A673 (cell line): ENCODE results near the gene POU2AF3. TPM values are rescaled to one million over a fixed set of nuclear protein-coding genes. Genes with fewer than 3 reads are reported as not detected.

Experiments used
- BruUV-seq: library from RNA; stranded (reverse); fragments of 400-500 nt; replicated peaks from 2 replicates; lab custom pipeline; 2021; lab: Mats Ljungman, UMichigan
- CTCF ChIA-PET: fragments of 300-600 bp; sonication (Branson Sonifier 250); formaldehyde crosslinking; loops from one replicate; lab custom pipeline; 2022; ENCODE audit warnings: antibody characterized with exemption; lab: Charles Lee
- POLR2A ChIA-PET: fragments of 300-600 bp; sonication (Branson Sonifier 250); formaldehyde crosslinking; loops from one replicate; lab custom pipeline; 2022; ENCODE audit warnings: antibody characterized with exemption; ENCODE audit not compliant: low non-redundant PET; lab: Charles Lee
- DNase-seq: peaks from one replicate; pipeline ENCODE4 v3.0.0-alpha.2; 2015; ENCODE audit warnings: low spot score
- H3K27ac ChIP-seq: fragments of 200-600 bp; sonication (generic); 2 replicates; pipeline ENCODE4 v1.5.1; 2016; ENCODE audit warnings: mixed run types, low read depth, mild to moderate bottlenecking, mixed read lengths, antibody characterized with exemption, low read length; ENCODE audit not compliant: poor library complexity, severe bottlenecking
- H3K27me3 ChIP-seq: fragments of 200-600 bp; sonication (generic); replicated peaks from 2 replicates; pipeline ENCODE4 v1.6.1; 2017; ENCODE audit warnings: mixed run types, low read depth, mild to moderate bottlenecking, mixed read lengths, antibody characterized with exemption, low read length; ENCODE audit not compliant: insufficient read depth, poor library complexity
- H3K36me3 ChIP-seq: fragments of 200-600 bp; sonication (generic); 2 replicates; pipeline ENCODE4 v1.6.1; 2016; ENCODE audit warnings: mixed run types, mild to moderate bottlenecking, mixed read lengths, antibody characterized with exemption, low read length; ENCODE audit not compliant: insufficient read depth, poor library complexity, severe bottlenecking
- H3K4me1 ChIP-seq: fragments of 200-600 bp; sonication (generic); 2 replicates; pipeline ENCODE4 v1.6.1; 2017; ENCODE audit warnings: mixed run types, mild to moderate bottlenecking, mixed read lengths, antibody characterized with exemption, low read length; ENCODE audit not compliant: insufficient read depth, poor library complexity, severe bottlenecking
- H3K4me3 ChIP-seq: fragments of 200-600 bp; sonication (generic); 2 replicates; pipeline ENCODE4 v1.5.1; 2016; ENCODE audit warnings: low read depth, mixed run types, mild to moderate bottlenecking, mixed read lengths, low read length; ENCODE audit not compliant: poor library complexity, severe bottlenecking
- H3K9me3 ChIP-seq: fragments of 200-600 bp; sonication (generic); 2 replicates; pipeline ENCODE4 v1.6.1; 2016; ENCODE audit warnings: mixed run types, low read depth, mild to moderate bottlenecking, mixed read lengths, antibody characterized with exemption, low read length; ENCODE audit not compliant: poor library complexity, severe bottlenecking
- EZH2 ChIP-seq: fragments of 200-600 bp; sonication (generic); IDR thresholded peaks from 2 replicates; pipeline ENCODE4 v1.6.1; 2017; ENCODE audit warnings: borderline replicate concordance, low read depth, mild to moderate bottlenecking, mixed read lengths, antibody characterized with exemption, low read length; ENCODE audit not compliant: poor library complexity, severe bottlenecking
- intact Hi-C: fragments of 100-400 bp; cut with micrococcal nuclease; formaldehyde crosslinking; loops from one replicate; pipeline ENCODE4 v1.10.0; 2022; ENCODE audit not compliant: unreplicated experiment
- total RNA-seq: library from RNA; stranded (reverse); gene quantifications from 2 replicates; pipeline ENCODE4 v1.2.3, GENCODE V29; 2021
- TF ChIP-seq, protein P1 (sequence below): fragments of 300-800, 200-600 bp; sonication (generic); conservative IDR thresholded peaks from 2 replicates; pipeline ENCODE4 v1.5.1; 2017; ENCODE audit warnings: low read depth, mild to moderate bottlenecking, antibody characterized with exemption, low read length, moderate library complexity, mixed read lengths

POU2AF3 gene
- total RNA-seq, 1 experiment from 2014 or later: 0.77 TPM

GRCh38 chr11:111348147-111348546 lies 49.8 kb downstream of the POU2AF3 start:
- intact Hi-C loops: no loop called here
- Histone ChIP-seq H3K9me3 (no peaks in the 10 kb centered on the region), H3K36me3 (no peaks in the 10 kb centered on the region), H3K27me3 (no peaks in the 10 kb centered on the region), H3K4me3 (no peak overlapping the region), H3K27ac (no peak overlapping the region), H3K4me1 (peaks cover 6% of the 10 kb centered on the region)
- no TSS peak for BruUV-seq
- DNase-seq: no peak
- TF ChIP-seq, protein P1, sequence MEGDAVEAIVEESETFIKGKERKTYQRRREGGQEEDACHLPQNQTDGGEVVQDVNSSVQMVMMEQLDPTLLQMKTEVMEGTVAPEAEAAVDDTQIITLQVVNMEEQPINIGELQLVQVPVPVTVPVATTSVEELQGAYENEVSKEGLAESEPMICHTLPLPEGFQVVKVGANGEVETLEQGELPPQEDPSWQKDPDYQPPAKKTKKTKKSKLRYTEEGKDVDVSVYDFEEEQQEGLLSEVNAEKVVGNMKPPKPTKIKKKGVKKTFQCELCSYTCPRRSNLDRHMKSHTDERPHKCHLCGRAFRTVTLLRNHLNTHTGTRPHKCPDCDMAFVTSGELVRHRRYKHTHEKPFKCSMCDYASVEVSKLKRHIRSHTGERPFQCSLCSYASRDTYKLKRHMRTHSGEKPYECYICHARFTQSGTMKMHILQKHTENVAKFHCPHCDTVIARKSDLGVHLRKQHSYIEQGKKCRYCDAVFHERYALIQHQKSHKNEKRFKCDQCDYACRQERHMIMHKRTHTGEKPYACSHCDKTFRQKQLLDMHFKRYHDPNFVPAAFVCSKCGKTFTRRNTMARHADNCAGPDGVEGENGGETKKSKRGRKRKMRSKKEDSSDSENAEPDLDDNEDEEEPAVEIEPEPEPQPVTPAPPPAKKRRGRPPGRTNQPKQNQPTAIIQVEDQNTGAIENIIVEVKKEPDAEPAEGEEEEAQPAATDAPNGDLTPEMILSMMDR: no peak
- no peak for TF ChIP-seq EZH2
- POLR2A ChIA-PET: no interaction called here
- CTCF ChIA-PET: no interaction called here

- CTCF ChIA-PET: no interaction called here
- no peaks in the 10 kb centered on the region for H3K27me3 ChIP-seq
These were observed 50.9 kb downstream of the POU2AF3 start for GRCh38 chr11:111349191-111349695.

GRCh38 chr11:111350811-111351210 lies 52.5 kb downstream of the POU2AF3 start:
- CTCF ChIA-PET: no interaction called here

More at GRCh38 chr11:111349191-111349695, 50.9 kb downstream of the POU2AF3 start:
- POLR2A ChIA-PET: no interaction called here
- Histone ChIP-seq H3K4me3 (no peak overlapping the region), H3K36me3 (no peaks in the 10 kb centered on the region), H3K4me1 (peaks cover 6% of the 10 kb centered on the region), H3K9me3 (no peaks in the 10 kb centered on the region), H3K27ac (no peak overlapping the region)
- no TSS peak for BruUV-seq
- TF ChIP-seq, protein P1: no peak
- TF ChIP-seq EZH2: no peak
- no peak for DNase-seq
- intact Hi-C loops: no loop called here

More at GRCh38 chr11:111350811-111351210, 52.5 kb downstream of the POU2AF3 start:
- H3K9me3 ChIP-seq: no peaks in the 10 kb centered on the region
- TF ChIP-seq, protein P1: no peak
- no peak for TF ChIP-seq EZH2
- H3K27ac ChIP-seq: no peak overlapping the region
- no TSS peak for BruUV-seq
- peaks cover 18% of the 10 kb centered on the region for H3K4me1 ChIP-seq
- POLR2A ChIA-PET: no interaction called here
- H3K27me3 ChIP-seq: no peaks in the 10 kb centered on the region
- H3K36me3 ChIP-seq: no peaks in the 10 kb centered on the region
- no peak overlapping the region for H3K4me3 ChIP-seq
- intact Hi-C loops: no loop called here
- no peak for DNase-seq
